Right lobe of liver (tissue), 4 donors: ENCODE results near the gene MYRIP.

Experiments used
- POLR2A ChIP-seq: fragments of 450-650 bp; IDR thresholded peaks from one replicate; pipeline ENCODE4 v1.6.1; 2017; ENCODE audit warnings: antibody characterized with exemption, mild to moderate bottlenecking
- TF ChIP-seq, protein P1 (sequence below), 4 donors: fragments of 200-600 bp in 3 of 4; fragments of 450-650 bp in 1 of 4; IDR thresholded peaks; one replicate each; pipeline versions ENCODE4 v1.5.1 to v1.8.0; 2016 to 2022; ENCODE audit warnings: antibody characterized with exemption in 4 of 4, mild to moderate bottlenecking in 2 of 4
- donor health status: DM: no; HTN: no; CAD: no.
- donor health status: DM: no; HTN: no; CAD: no.
- donor health status: DM: no; HTN: yes; CAD: no.

DNA sequence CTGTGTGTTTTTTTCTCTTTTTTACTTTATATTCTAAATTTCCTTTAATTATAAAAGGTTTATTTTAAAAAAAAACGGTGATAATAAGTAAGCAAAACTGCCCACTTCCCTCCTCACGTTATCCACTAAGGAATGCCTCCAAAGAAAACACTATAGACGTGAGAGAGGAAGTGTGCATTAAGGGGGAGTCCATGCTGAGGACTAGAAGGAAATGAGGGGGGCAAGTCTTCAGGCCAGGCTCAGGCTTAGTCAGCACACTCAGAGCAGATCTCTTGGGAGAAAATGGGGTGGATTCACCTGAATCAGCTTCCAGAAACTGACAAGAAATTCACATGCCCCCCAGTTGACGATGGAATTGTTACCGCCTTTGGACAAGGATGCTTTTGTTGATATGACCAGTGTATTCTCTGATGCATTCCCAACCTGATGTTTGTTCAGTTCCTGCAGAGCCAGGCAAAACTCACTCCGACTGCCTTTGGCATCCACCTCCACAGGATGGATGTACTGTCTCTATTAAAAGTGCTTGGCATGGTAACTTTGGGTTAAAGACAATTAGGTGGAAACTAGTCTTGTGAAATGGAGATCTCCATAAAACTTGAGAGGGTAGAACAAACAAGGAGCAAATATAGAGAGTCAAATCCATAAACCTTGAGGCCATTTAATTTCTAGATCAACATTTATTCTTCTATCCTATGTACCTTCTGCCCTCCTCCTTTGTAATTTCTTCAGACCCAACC, 167.8 kb downstream of the MYRIP start:
- TF ChIP-seq, protein P1, sequence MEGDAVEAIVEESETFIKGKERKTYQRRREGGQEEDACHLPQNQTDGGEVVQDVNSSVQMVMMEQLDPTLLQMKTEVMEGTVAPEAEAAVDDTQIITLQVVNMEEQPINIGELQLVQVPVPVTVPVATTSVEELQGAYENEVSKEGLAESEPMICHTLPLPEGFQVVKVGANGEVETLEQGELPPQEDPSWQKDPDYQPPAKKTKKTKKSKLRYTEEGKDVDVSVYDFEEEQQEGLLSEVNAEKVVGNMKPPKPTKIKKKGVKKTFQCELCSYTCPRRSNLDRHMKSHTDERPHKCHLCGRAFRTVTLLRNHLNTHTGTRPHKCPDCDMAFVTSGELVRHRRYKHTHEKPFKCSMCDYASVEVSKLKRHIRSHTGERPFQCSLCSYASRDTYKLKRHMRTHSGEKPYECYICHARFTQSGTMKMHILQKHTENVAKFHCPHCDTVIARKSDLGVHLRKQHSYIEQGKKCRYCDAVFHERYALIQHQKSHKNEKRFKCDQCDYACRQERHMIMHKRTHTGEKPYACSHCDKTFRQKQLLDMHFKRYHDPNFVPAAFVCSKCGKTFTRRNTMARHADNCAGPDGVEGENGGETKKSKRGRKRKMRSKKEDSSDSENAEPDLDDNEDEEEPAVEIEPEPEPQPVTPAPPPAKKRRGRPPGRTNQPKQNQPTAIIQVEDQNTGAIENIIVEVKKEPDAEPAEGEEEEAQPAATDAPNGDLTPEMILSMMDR (IDR thresholded peaks at IDR 0.05), result no peak
- TF ChIP-seq POLR2A, result no peak
